ENCODE data around the gene HERC3. TPM values are rescaled to one million over a fixed set of nuclear protein-coding genes. Genes with fewer than 3 reads are reported as not detected.

Gene HERC3
- total RNA-seq, 2 experiments from 2014 or later: 22.7 to 26.1 TPM

GRCh38 chr4:88705223-88705622 lies 112.9 kb downstream of the HERC3 start:
- POLR2A ChIA-PET: no interaction called here
- no peak for DNase-seq
- Mint-ChIP-seq H3K4me3 (no peak overlapping the region), H3K9me3 (ENCODE audit: insufficient read depth) (no peaks in the 10 kb centered on the region), H3K4me1 (ENCODE audit: low read depth) (no peaks in the 10 kb centered on the region), H3K27ac (no peak overlapping the region), H3K27me3 (ENCODE audit: low read depth) (no peaks in the 10 kb centered on the region), H3K36me3 (ENCODE audit: low read depth) (peaks cover 30% of the 10 kb centered on the region)
- CTCF ChIA-PET: interaction anchor here (1.1 kb wide), 1 partner anchor 29 kb away, joined by 3 read pairs; no protein-coding TSS in a partner anchor
- ATAC-seq: no peak

GRCh38 chr4:88705805-88706492 lies 113.7 kb downstream of the HERC3 start:
- CTCF ChIA-PET: interaction anchor here (1.1 kb wide), 2 partner anchors 29 to 166 kb away, joined by 3 read pairs; no protein-coding TSS in a partner anchor
- peaks cover 31% of the 10 kb centered on the region for H3K36me3 Mint-ChIP-seq (ENCODE audit: low read depth)
- no peak overlapping the region for H3K27ac Mint-ChIP-seq
- POLR2A ChIA-PET: no interaction called here
- DNase-seq (no peak), ATAC-seq (no peak)
- no peaks in the 10 kb centered on the region for H3K4me1 Mint-ChIP-seq (ENCODE audit: low read depth)
- no peak overlapping the region for H3K4me3 Mint-ChIP-seq
- no peaks in the 10 kb centered on the region for H3K27me3 Mint-ChIP-seq (ENCODE audit: low read depth)
- no peaks in the 10 kb centered on the region for H3K9me3 Mint-ChIP-seq (ENCODE audit: insufficient read depth)

DNA sequence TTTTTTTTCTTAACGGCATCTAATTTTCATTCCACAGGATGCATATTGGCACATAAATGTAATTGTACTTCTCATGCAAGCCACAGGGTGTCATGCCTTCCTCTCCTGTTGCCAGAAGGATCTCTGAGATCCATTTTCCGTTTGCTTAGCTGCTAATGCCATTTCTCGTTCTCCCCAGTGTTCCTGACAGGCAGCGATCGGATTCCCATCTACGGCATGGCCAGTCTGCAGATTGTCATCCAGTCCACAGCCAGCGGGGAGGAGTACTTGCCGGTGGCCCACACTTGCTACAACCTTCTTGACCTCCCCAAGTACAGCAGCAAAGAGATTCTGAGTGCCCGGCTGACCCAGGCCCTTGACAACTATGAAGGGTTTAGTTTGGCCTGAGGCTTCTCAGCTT lies 114.3 kb downstream of the HERC3 start:
- DNase-seq (no peak), ATAC-seq (no peak)
- H3K27me3 Mint-ChIP-seq (ENCODE audit: low read depth): no peaks in the 10 kb centered on the region
- H3K9me3 Mint-ChIP-seq (ENCODE audit: insufficient read depth): no peaks in the 10 kb centered on the region
- H3K4me3 Mint-ChIP-seq: no peak overlapping the region
- no peaks in the 10 kb centered on the region for H3K4me1 Mint-ChIP-seq (ENCODE audit: low read depth)
- peaks cover 31% of the 10 kb centered on the region for H3K36me3 Mint-ChIP-seq (ENCODE audit: low read depth)
- POLR2A ChIA-PET: no interaction called here
- H3K27ac Mint-ChIP-seq: no peak overlapping the region
- CTCF ChIA-PET: interaction anchor here (1.1 kb wide), 1 partner anchor 167 kb away, joined by 3 read pairs; no protein-coding TSS in a partner anchor

DNA sequence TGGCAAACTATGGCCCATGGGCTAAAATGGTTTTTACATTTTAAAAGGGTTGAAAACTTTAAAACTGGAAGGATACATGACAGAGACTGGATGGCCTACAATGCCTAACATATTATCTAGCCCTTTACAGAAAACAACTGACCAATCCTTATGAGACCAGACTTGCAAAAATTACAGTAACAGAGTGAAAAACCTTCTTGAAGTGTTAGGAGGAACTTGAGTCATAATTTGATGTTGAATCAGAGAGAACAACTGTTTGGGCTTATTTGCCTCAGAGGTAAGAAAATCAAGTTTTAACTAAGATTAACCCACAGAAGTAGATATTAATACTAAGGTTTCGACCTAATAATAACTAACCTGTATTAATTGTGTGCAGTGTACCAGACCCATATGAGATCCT lies 117.7 kb downstream of the HERC3 start:
- Mint-ChIP-seq H3K27ac (no peak overlapping the region), H3K9me3 (ENCODE audit: insufficient read depth) (no peaks in the 10 kb centered on the region), H3K4me1 (ENCODE audit: low read depth) (no peaks in the 10 kb centered on the region), H3K27me3 (ENCODE audit: low read depth) (no peaks in the 10 kb centered on the region), H3K4me3 (no peak overlapping the region), H3K36me3 (ENCODE audit: low read depth) (peaks cover 38% of the 10 kb centered on the region)
- DNase-seq (no peak), ATAC-seq (no peak)
- ChIA-PET CTCF (interaction anchor here (1.1 kb wide), 1 partner anchor 314 kb away, joined by 3 read pairs; no protein-coding TSS in a partner anchor), POLR2A (no interaction called here)

GRCh38 chr4:88713782-88714181 lies 121.5 kb downstream of the HERC3 start:
- Mint-ChIP-seq H3K36me3 (ENCODE audit: low read depth) (peaks cover 60% of the 10 kb centered on the region), H3K9me3 (ENCODE audit: insufficient read depth) (peaks cover 9% of the 10 kb centered on the region), H3K27ac (no peak overlapping the region), H3K4me3 (no peak overlapping the region), H3K27me3 (ENCODE audit: low read depth) (no peaks in the 10 kb centered on the region), H3K4me1 (ENCODE audit: low read depth) (no peaks in the 10 kb centered on the region)
- ATAC-seq (no peak), DNase-seq (no peak)
- POLR2A ChIA-PET: interaction anchor here (1.5 kb wide), 1 partner anchor 15 kb away, joined by 4 read pairs; no protein-coding TSS in a partner anchor
- CTCF ChIA-PET: interaction anchor here (1.0 to 1.4 kb wide), 2 partner anchors 10 to 41 kb away, joined by 3 to 4 read pairs; no protein-coding TSS in a partner anchor

DNA sequence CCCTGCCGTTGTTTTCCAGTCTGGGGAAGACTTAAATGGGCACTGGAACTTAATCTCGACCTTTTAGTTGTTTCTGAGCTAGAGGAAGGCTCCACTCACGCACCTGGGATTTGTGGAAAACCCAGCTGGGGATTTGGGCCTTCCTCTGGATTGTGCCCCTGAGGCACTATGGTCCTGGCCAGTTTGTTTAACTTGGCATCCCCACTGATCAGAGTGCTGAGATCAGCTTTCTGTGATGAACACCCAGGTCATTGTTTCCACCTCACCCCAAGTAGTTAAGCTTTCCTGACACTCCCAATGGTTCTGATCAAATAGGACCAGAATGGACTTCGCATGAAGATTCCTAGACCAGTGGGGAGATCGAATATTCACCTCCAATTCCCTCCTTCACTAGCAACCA lies 125.8 kb downstream of the HERC3 start:
- CTCF ChIA-PET: no interaction called here

DNA sequence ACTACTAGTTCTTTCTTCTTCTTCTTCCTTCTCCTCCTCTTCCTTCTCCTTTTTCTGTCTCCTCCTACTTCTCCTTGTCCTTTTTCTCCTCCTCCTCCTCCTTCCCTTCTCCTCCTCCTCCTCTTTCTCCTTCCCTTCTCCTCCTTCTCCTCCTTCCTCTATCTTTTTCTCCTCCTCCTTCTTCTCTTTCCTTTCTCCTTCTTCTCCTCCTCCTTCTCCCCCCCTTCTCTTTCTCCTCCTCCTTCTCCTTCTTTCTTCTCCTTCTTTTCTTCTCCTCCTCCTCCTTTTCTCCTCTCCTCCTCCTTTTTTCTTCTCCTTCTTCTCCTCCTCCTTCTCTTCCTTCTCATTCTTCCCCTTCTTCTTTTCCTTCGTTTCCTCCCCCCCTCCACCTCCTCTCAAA lies 127.1 kb downstream of the HERC3 start:
- ATAC-seq: no peak
- CTCF ChIA-PET: no interaction called here

More for the DNA sequence above, 125.8 kb downstream of the HERC3 start:
- H3K4me3 Mint-ChIP-seq: no peak overlapping the region
- no peak for ATAC-seq
- no peaks in the 10 kb centered on the region for H3K27me3 Mint-ChIP-seq (ENCODE audit: low read depth)
- H3K9me3 Mint-ChIP-seq (ENCODE audit: insufficient read depth): peaks cover 9% of the 10 kb centered on the region
- no peak for DNase-seq
- peaks cover 40% of the 10 kb centered on the region for H3K36me3 Mint-ChIP-seq (ENCODE audit: low read depth)
- H3K27ac Mint-ChIP-seq: no peak overlapping the region
- no peaks in the 10 kb centered on the region for H3K4me1 Mint-ChIP-seq (ENCODE audit: low read depth)
- POLR2A ChIA-PET: no interaction called here

GRCh38 chr4:88720451-88721428 lies 128.5 kb downstream of the HERC3 start:
- H3K4me3 Mint-ChIP-seq: no peak overlapping the region

More for the DNA sequence above, 127.1 kb downstream of the HERC3 start:
- Mint-ChIP-seq H3K4me1 (ENCODE audit: low read depth) (no peaks in the 10 kb centered on the region), H3K27me3 (ENCODE audit: low read depth) (no peaks in the 10 kb centered on the region), H3K36me3 (ENCODE audit: low read depth) (peaks cover 35% of the 10 kb centered on the region), H3K9me3 (ENCODE audit: insufficient read depth) (peaks cover 9% of the 10 kb centered on the region), H3K4me3 (no peak overlapping the region), H3K27ac (no peak overlapping the region)
- POLR2A ChIA-PET: no interaction called here
- DNase-seq: no peak

DNA sequence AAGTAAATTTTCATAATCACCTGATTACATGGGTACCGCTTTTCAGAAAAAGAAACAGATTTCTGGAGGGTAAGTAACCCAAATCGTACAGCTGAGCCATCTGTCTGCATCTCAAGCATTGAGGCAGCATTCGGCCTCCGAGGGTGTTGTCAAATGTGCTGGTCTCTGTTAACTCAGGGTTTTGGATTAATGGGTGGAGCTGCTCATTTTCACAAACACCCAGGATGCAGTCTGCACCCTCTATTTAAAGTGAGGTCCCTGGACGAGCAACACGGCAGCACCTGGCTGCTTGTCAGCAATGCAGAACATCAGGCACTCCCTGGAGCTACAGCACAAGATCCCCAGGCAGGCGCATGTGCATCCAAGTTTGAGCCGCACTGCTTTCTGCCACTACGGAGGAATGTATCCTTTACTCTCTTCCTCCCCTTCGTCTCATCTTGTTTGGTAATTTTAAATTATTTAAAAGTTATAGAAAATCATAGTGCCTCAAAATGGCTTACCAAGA lies 130.0 kb downstream of the HERC3 start:
- Mint-ChIP-seq H3K27ac (no peak overlapping the region), H3K27me3 (ENCODE audit: low read depth) (no peaks in the 10 kb centered on the region), H3K36me3 (ENCODE audit: low read depth) (peaks cover 12% of the 10 kb centered on the region), H3K4me3 (no peak overlapping the region), H3K9me3 (ENCODE audit: insufficient read depth) (peaks cover 6% of the 10 kb centered on the region), H3K4me1 (ENCODE audit: low read depth) (no peaks in the 10 kb centered on the region)
- ChIA-PET CTCF (interaction anchor here (0.5 to 0.7 kb wide), 2 partner anchors 317 to 562 kb away, joined by 3 read pairs; no protein-coding TSS in a partner anchor), POLR2A (no interaction called here)
- no peak for DNase-seq
- ATAC-seq: no peak

More at GRCh38 chr4:88720451-88721428, 128.5 kb downstream of the HERC3 start:
- Mint-ChIP-seq H3K27ac (no peak overlapping the region), H3K27me3 (ENCODE audit: low read depth) (no peaks in the 10 kb centered on the region), H3K9me3 (ENCODE audit: insufficient read depth) (peaks cover 9% of the 10 kb centered on the region), H3K4me1 (ENCODE audit: low read depth) (no peaks in the 10 kb centered on the region), H3K36me3 (ENCODE audit: low read depth) (peaks cover 27% of the 10 kb centered on the region)
- no peak for DNase-seq
- ATAC-seq: no peak
- POLR2A ChIA-PET: no interaction called here
- CTCF ChIA-PET: no interaction called here

DNA sequence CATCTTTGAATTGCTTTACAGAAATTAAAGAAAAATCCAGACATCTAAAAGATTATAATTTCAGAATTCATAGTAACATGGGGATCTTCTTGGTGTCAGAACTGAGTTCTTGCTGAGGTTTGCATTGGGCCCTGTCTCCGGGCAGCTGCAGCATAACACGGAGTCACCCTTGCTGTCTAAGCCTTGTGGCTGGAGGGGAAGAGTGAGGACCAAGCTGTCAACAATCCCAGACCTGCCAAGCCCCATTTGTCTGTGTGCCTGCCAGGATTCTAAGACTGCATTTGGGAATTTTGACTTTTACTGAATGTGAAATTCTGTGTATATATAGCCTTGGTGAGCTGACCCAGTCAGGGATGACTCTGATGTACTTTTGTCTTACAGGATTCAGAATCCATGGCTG lies 130.5 kb downstream of the HERC3 start:
- ATAC-seq: no peak
- H3K27ac Mint-ChIP-seq: no peak overlapping the region

DNA sequence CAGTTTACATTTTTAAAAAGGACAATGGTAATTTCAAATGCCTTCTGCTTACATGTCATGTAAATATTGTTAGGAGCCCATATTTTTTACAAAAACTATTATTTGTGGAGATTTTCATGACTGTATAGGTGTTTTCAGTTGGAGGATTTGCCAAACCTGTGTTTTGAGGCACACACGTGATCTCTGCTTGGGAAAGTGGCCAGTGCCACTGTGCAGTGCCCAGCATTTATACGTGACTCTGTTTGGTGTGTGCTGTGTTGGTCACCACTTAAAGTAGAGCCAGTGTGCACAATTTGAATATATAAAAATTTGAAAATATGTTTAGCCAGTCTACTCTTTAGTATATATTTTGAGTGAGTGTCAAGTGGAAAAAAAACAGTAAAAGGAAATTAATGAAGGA lies 132.1 kb downstream of the HERC3 start:
- H3K9me3 Mint-ChIP-seq (ENCODE audit: insufficient read depth): no peaks in the 10 kb centered on the region
- H3K27me3 Mint-ChIP-seq (ENCODE audit: low read depth): no peaks in the 10 kb centered on the region
- CTCF ChIA-PET: interaction anchor here (2.1 kb wide), 1 partner anchor 11 kb away, joined by 4 read pairs; no protein-coding TSS in a partner anchor
- H3K4me1 Mint-ChIP-seq (ENCODE audit: low read depth): no peaks in the 10 kb centered on the region
- no peak for ATAC-seq
- DNase-seq: no peak
- H3K36me3 Mint-ChIP-seq (ENCODE audit: low read depth): peaks cover 6% of the 10 kb centered on the region
- no peak overlapping the region for H3K4me3 Mint-ChIP-seq
- no peak overlapping the region for H3K27ac Mint-ChIP-seq
- POLR2A ChIA-PET: no interaction called here

More for the DNA sequence above, 130.5 kb downstream of the HERC3 start:
- CTCF ChIA-PET: interaction anchor here (0.5 to 2.1 kb wide), 3 partner anchors 9 to 562 kb away, joined by 3 to 4 read pairs (median 3); no protein-coding TSS in a partner anchor
- no peak for DNase-seq
- Mint-ChIP-seq H3K4me3 (no peak overlapping the region), H3K27me3 (ENCODE audit: low read depth) (no peaks in the 10 kb centered on the region), H3K4me1 (ENCODE audit: low read depth) (no peaks in the 10 kb centered on the region), H3K9me3 (ENCODE audit: insufficient read depth) (peaks cover under 1% of the 10 kb centered on the region), H3K36me3 (ENCODE audit: low read depth) (peaks cover 11% of the 10 kb centered on the region)
- POLR2A ChIA-PET: no interaction called here

Measured in activated CD8-positive, alpha-beta T cell treated with anti-CD3 and anti-CD28 coated beads, Interleukin-2, amount 10 ng/mL, durations not matched to agents 7 days and 5 days (primary cell).